Measurements from ENCODE around the gene EBF3. TPM values are rescaled to one million over a fixed set of nuclear protein-coding genes. Genes with fewer than 3 reads are reported as not detected.

Gene EBF3
- total and polyA plus RNA-seq, 3 donors from 2014 or later: 4.0 to 7.6 (median 6.0) TPM

GRCh38 chr10:129915526-129916378 lies 48.3 kb downstream of the EBF3 start:
- DNase-seq: no peak
- TF ChIP-seq POLR2A (IDR thresholded peaks at IDR 0.05) (no peak), CTCF (IDR thresholded peaks at IDR 0.05) (no peak)
- H3K4me1 ChIP-seq: no peaks in the 10 kb centered on the region
- no peak overlapping the region for H3K4me3 ChIP-seq
- no peak overlapping the region for H3K27ac ChIP-seq
- WGBS, 2 donors: 90 to 92% methylated on average over 21 to 27 of the region's 27 CpGs
- intact Hi-C loops (cut with DNase I; ENCODE audit: low total_unique reads): no loop called here
- H3K9me3 ChIP-seq: no peaks in the 10 kb centered on the region
- H3K36me3 ChIP-seq (ENCODE audit: low read depth, missing control alignments): no peaks in the 10 kb centered on the region
- no peaks in the 10 kb centered on the region for H3K27me3 ChIP-seq

- Histone ChIP-seq H3K4me1 (no peaks in the 10 kb centered on the region), H3K9me3 (no peaks in the 10 kb centered on the region), H3K36me3 (ENCODE audit: low read depth, missing control alignments) (no peaks in the 10 kb centered on the region), H3K27ac (no peak overlapping the region), H3K27me3 (no peaks in the 10 kb centered on the region), H3K4me3 (no peak overlapping the region)
- intact Hi-C loops (cut with DNase I; ENCODE audit: low total_unique reads): no loop called here
- no peak for TF ChIP-seq POLR2A (IDR thresholded peaks at IDR 0.05)
- no peak for TF ChIP-seq CTCF (IDR thresholded peaks at IDR 0.05)
- WGBS, 2 donors: 93 to 95% methylated on average over 2 of the region's 2 CpGs
- no peak for DNase-seq
Measured at GRCh38 chr10:129914960-129915359, 49.1 kb downstream of the EBF3 start.

- no peaks in the 10 kb centered on the region for H3K4me1 ChIP-seq
- H3K36me3 ChIP-seq (ENCODE audit: low read depth, missing control alignments): no peaks in the 10 kb centered on the region
- intact Hi-C loops (cut with DNase I; ENCODE audit: low total_unique reads): no loop called here
- DNase-seq: no peak
- H3K27me3 ChIP-seq: no peaks in the 10 kb centered on the region
- no peak overlapping the region for H3K27ac ChIP-seq
- 93 to 95% methylated on average over 12 to 19 of the region's 19 CpGs for WGBS, 2 donors
- no peaks in the 10 kb centered on the region for H3K9me3 ChIP-seq
- H3K4me3 ChIP-seq: no peak overlapping the region
- TF ChIP-seq POLR2A (IDR thresholded peaks at IDR 0.05) (no peak), CTCF (IDR thresholded peaks at IDR 0.05) (no peak)
Measured at GRCh38 chr10:129914153-129914855, 49.8 kb downstream of the EBF3 start.

- no peak overlapping the region for H3K4me3 ChIP-seq
- intact Hi-C loops (cut with DNase I; ENCODE audit: low total_unique reads): no loop called here
- no peaks in the 10 kb centered on the region for H3K4me1 ChIP-seq
- TF ChIP-seq CTCF (IDR thresholded peaks at IDR 0.05): no peak
- no peak for TF ChIP-seq POLR2A (IDR thresholded peaks at IDR 0.05)
- no peaks in the 10 kb centered on the region for H3K9me3 ChIP-seq
- H3K27ac ChIP-seq: no peak overlapping the region
- no peaks in the 10 kb centered on the region for H3K27me3 ChIP-seq
- H3K36me3 ChIP-seq (ENCODE audit: low read depth, missing control alignments): no peaks in the 10 kb centered on the region
- no peak for DNase-seq
- WGBS, 2 donors: 64 to 68% methylated on average over 15 of the region's 15 CpGs
Measured at GRCh38 chr10:129912986-129913695, 50.9 kb downstream of the EBF3 start.
